DMS79 (cell line): Measurements from ENCODE around the gene KLHL5.
"Not testable (repeated sequence)": the region's sequence is repeated elsewhere in the genome, so short reads cannot be mapped to it uniquely, and the experiment has no call there.

Experiments used
- DNase-seq: peaks from one replicate; lab custom pipeline; 2025; lab: John Stamatoyannopoulos, UW

Gene KLHL5

DNA sequence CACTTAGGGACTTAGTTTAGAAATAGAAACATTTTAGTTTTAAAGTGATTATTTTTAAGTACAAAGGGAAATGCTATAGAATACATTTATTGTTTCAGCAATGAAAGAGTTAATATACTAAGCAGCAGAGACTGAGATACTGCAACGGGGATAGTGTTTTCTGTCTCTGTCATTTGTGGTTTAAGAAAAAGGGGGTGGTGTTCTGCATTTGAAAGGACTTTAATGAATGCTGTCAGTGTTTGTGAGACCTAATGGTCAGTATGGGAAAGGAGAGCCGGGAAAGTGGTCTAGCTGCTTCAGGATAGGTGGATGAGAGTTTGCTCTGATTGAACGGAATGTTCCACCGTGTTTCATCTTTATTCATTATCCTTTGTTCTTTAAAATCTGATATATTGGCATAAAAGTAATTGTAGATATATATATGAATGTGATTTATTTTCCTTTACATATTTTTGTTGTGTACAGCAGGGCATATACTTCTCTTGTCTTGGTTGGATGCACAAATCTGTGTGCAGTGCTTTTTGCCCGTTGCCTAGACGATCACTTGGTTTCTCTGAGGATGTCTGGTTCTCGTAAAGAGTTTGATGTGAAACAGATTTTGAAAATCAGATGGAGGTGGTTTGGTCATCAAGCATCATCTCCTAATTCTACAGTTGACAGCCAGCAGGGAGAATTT, at the start of gene KLHL5:
KLHL5 (plus strand) TSS at position 139 of the 676 bp plus-strand sequence; CDS start at position 560, 421 bp downstream.
- DNase-seq = no peak

- DNase-seq = no peak
These were observed 48.0 kb upstream of the KLHL5 start for GRCh38 chr4:39014028-39014427.

DNA sequence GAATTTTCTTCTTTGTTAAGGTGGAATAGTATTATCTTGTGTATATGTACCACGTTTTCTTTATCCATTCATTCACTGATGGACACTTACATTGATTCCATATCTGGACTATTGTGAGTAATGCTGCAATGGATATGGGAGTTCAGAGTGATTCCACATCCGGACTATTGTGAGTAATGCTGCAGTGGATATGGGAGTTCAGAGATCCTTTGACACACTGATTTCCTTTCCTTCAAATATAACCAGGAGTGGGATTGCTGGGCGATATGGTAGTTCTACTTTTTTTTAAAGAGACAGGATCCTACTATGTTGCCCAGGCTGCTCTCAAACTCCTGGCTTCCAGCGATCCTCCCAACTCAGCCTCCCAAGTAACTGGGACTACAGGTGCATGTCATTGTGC, 41.9 kb upstream of the KLHL5 start:
- no peak for DNase-seq

DNA sequence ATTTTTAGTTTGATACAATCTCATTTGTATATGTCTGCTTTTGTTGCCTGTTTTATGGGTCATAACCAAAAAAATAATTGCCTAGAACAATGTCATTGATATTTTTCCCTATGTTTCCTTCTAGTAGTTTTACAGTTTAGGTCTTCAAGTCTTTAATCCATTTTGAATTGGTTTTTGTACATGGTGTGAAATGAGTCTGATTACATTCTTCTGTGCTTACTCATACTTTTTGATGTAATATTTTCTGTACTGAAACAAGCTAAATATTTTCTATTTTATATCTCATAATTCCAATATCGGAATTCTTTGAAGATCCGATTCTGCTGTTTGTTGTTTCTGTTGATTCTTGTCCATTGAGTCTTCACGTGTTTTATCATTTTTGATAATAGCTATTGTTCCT, 40.4 kb upstream of the KLHL5 start:
- no peak for DNase-seq

GRCh38 chr4:39022241-39022640, 39.8 kb upstream of the KLHL5 start:
- no peak for DNase-seq

DNA sequence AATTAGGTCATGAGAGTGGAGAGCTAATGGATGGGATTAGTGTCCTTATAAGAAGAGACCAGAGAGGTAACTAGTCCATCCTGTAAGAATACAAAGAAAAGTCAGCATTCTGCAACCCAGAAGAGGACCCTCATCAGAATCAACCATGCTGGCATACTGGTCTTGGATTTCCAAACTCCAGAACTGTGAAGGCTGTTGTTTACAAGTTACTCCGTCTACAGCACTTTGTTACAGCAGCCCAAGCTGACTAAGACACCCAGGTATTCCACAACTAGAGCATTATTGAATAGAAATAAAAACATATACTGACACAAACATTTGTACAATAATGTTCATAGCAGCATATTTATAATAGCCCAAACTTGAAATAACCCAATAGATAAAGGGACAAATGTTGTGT, 39.0 kb upstream of the KLHL5 start:
- no peak for DNase-seq

GRCh38 chr4:39024311-39024865, 37.6 kb upstream of the KLHL5 start:
- DNase-seq = no peak

GRCh38 chr4:39025552-39026085, 36.4 kb upstream of the KLHL5 start:
- no peak for DNase-seq

- no peak for DNase-seq
These were observed 35.9 kb upstream of the KLHL5 start for GRCh38 chr4:39026096-39026495.

GRCh38 chr4:39029752-39030694, 32.0 kb upstream of the KLHL5 start:
- no peak for DNase-seq

DNA sequence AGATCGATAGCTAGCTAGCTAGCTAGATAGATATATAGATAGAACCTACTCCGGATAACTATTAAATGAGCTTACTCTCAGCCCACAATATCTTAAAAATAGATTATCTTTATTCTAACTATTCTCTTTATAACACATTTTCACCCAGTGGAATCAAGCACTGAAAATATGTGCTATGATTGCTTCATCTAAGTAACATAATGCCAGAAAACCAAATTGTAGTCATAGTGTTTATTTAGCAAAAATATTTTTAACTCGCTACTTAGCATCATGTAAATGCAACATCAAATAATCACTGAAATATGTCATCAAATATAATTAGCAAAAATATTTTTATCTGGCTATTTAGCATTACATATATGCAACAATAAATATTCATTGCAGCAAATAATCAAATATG, 31.3 kb upstream of the KLHL5 start:
- DNase-seq = no peak

- not testable (repeated sequence) for DNase-seq
These were observed 30.4 kb upstream of the KLHL5 start for GRCh38 chr4:39031590-39032020.

GRCh38 chr4:39032218-39033085, 29.6 kb upstream of the KLHL5 start, which contains the start of gene TMEM156:
TSS of gene TMEM156 (minus strand) at chr4:39032409. CDS start at chr4:39032313, 96 bp downstream.
- no peak for DNase-seq

GRCh38 chr4:39036172-39036571, 25.9 kb upstream of the KLHL5 start:
- no peak for DNase-seq

- no peak for DNase-seq
These were observed 24.6 kb upstream of the KLHL5 start for GRCh38 chr4:39037491-39037825.

GRCh38 chr4:39037941-39038340, 24.1 kb upstream of the KLHL5 start:
- DNase-seq = no peak

GRCh38 chr4:39039108-39039507, 22.9 kb upstream of the KLHL5 start:
- no peak for DNase-seq

GRCh38 chr4:39042366-39042765, 19.7 kb upstream of the KLHL5 start:
- no peak for DNase-seq

GRCh38 chr4:39043058-39043860, 18.8 kb upstream of the KLHL5 start:
- no peak for DNase-seq

DNA sequence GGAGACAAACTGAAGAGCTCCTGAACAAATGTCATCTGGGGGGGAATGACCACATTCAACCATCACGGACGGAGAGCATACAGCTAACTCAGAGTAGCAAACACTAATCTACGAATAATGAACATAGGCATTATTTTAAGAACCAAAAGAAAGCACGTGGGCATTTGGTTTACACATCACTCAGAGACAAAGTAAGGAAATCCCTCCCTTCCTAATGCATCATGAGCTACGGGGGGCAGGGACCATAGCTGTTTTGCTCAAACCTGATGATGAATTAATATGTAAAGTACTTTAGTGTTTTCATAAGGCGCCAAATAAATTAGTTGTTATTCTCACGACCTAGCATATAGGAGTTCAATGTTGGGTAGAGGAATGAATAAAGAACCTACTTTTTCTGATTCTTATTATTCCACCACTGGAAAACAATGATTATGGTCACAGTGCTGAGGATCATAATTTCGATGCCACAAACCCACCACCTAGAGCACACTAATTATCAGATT, 18.1 kb upstream of the KLHL5 start:
- DNase-seq = no peak
